Heart left ventricle (tissue), 16 donors: Measurements from ENCODE around the gene CFAP251. TPM values are rescaled to one million over a fixed set of nuclear protein-coding genes. Genes with fewer than 3 reads are reported as not detected.

Experiments
- ATAC-seq, 4 donors: fragments of 200-7000 bp; cut with Tn5 transposase; one replicate each; pipeline ENCODE4 v1.9.1; 2020 to 2022; ENCODE audit warnings: moderate library complexity in 4 of 4, mild to moderate bottlenecking in 3 of 4, moderate number of reproducible peaks in 1 of 4
- DNase-seq, 5 donors: peaks; one replicate each; pipeline ENCODE4 v3.0.0-alpha.2; 2020
- H3K27ac ChIP-seq, 12 donors: fragments of 200-600 bp; sonication (generic) in 4 of 12; one replicate each; pipeline versions ENCODE4 v1.5.0 to v1.8.0; 2016 to 2022; ENCODE audit warnings: mild to moderate bottlenecking in 2 of 12
- H3K27me3 ChIP-seq, 9 donors: fragments of 200-600 bp; sonication (generic) in 2 of 9; one replicate each; pipeline versions ENCODE4 v1.5.1 to v1.8.0; 2016 to 2022; ENCODE audit warnings: mild to moderate bottlenecking in 3 of 9
- H3K36me3 ChIP-seq, 9 donors: fragments of 200-600 bp; sonication (generic) in 2 of 9; one replicate each; pipeline versions ENCODE4 v1.5.0 to v1.8.0; 2018 to 2022; ENCODE audit warnings: mild to moderate bottlenecking in 2 of 9
- H3K4me1 ChIP-seq, 12 donors: fragments of 200-600 bp; sonication (generic) in 4 of 12; one replicate each; pipeline versions ENCODE4 v1.5.0 to v1.8.0; 2016 to 2022; ENCODE audit warnings: mild to moderate bottlenecking in 3 of 12
- H3K4me3 ChIP-seq, 12 donors: fragments of 200-600 bp; sonication (generic) in 4 of 12; one replicate each; pipeline versions ENCODE4 v1.5.0 to v1.8.0; 2017 to 2022; ENCODE audit warnings: mild to moderate bottlenecking in 9 of 12, moderate library complexity in 4 of 12
- H3K9me3 ChIP-seq, 12 donors: fragments of 200-600 bp; sonication (generic) in 4 of 12; one replicate each; pipeline versions ENCODE4 v1.5.0 to v1.8.0; 2016 to 2022; ENCODE audit warnings: mild to moderate bottlenecking in 1 of 12
- CTCF ChIP-seq, 12 donors: fragments of 200-600 bp; sonication (generic) in 4 of 12; IDR thresholded peaks; one replicate each; pipeline versions ENCODE4 v1.5.0 to v1.8.0; 2018 to 2022; ENCODE audit warnings: antibody characterized with exemption in 12 of 12, mild to moderate bottlenecking in 5 of 12
- POLR2A ChIP-seq, 2 donors: fragments of 450-650 bp; IDR thresholded peaks; one replicate each; pipeline ENCODE4 v1.6.1; 2017; ENCODE audit warnings: antibody characterized with exemption in 2 of 2, mild to moderate bottlenecking in 2 of 2, moderate library complexity in 2 of 2
- WGBS, 4 donors: extraction: QIAGEN DNeasy Blood & Tissue Kit in 2 of 4; methylation state at CpG; one replicate each; pipeline versions ENCODE4 v1.1.5 to v1.1.7; 2013 to 2018; 5-methylcytosine and 5-hydroxymethylcytosine counted together
- intact Hi-C, 10 donors: fragments of 100-400 bp; cut with DNase I; formaldehyde crosslinking; loops; one replicate each; pipeline versions ENCODE4 v1.11.1 to v1.14.2; 2022
- polyA plus RNA-seq, 2 donors: library from polyadenylated mRNA; stranded (reverse); fragments of 200-250 nt; gene quantifications; one replicate each; pipeline ENCODE4 v1.2.3, GENCODE V29; 2013
- total RNA-seq, 9 donors: library from RNA; depleted of rRNA in 2 of 9; stranded (reverse); fragments of >200 nt in 2 of 9; fragmentation: NEBNext Ultra II Directional in 3 of 9; extraction: Animal tissue kit (Norgen Biotek cat#: 25700) in 3 of 9; gene quantifications; one replicate each; pipeline versions ENCODE4 v1.1.0 to v1.2.4, GENCODE V29; 2016 to 2023
- donor health status: ischemic (EF 13 %, LVEDD 7.1; RV severe dilation, severe dysfunction).
- donor health status: healthy with polysubstance abuse.
- donor health status: DM: no; HTN: yes; CAD: no.
- donor health status: DM: no; HTN: no; CAD: no.
- donor health status: ischemic (EF 25% LVEDD 6.9; RV normal size, moderate dysfunction).
- donor health status: ischemic (EF 25% LVEDD 5.7; RV mildly dilated, moderate dysfunction).
- donor health status: healthy.
- donor health status: DM: yes; HTN: yes; CAD: no.
- donor health status: ischemic (EF 35%, LVEDD 5.7; RV mildly dilated, moderate dysfunction).
- donor health status: nonischemic (EF 11% LVEDD 7.7; RV severe dilation, severe dysfunction).
- donor health status: DM: yes; HTN: yes; CAD: no.
- donor health status: PGD.
- donor health status: ischemic (EF 29% LVEDD 5.4; RV normal size, mild dysfunction).
- donor health status: nonischemic (EF 23%, LVEDD 6.1; RV moderate dilation, normal function).

Gene CFAP251
- total and polyA plus RNA-seq, 11 donors = 0.60 to 8.0 (median 1.4) TPM

GRCh38 chr12:122051231-122051876 is 133.0 kb downstream of the CFAP251 start:
- TF ChIP-seq CTCF (IDR thresholded peaks at IDR 0.05) (peak in 1 of 12 donors; percentile 7), POLR2A (IDR thresholded peaks at IDR 0.05) (no peak)
- Histone ChIP-seq H3K4me3 (no peak overlapping the region), H3K27me3 (no peaks in the 10 kb centered on the region), H3K36me3 (peaks cover 0 to 40% (median 7%) of the 10 kb centered on the region in 9 donors), H3K9me3 (no peaks in the 10 kb centered on the region), H3K4me1 (peaks cover 4 to 29% (median 19%) of the 10 kb centered on the region in 12 donors), H3K27ac (peak overlapping the region; percentile 62 to 97 (median 84))
- intact Hi-C loops = loop anchor here in 3 of 10 donors (5.0 to 10.0 kb wide), 3 partner anchors 134 to 143 kb away; partner anchors contain the start of gene CFAP251 (in 1 of the 3)
- 4 to 22% (median 11%) methylated on average over 10 to 14 of the region's 14 CpGs for WGBS, 4 donors
- ATAC-seq (peak; percentile 77 to 85 (median 80)), DNase-seq (peak in 4 of 5 donors; percentile 68 to 73 (median 72))

GRCh38 chr12:122052285-122052684 is 133.9 kb downstream of the CFAP251 start:
- H3K4me3 ChIP-seq = no peak overlapping the region
- ATAC-seq (no peak), DNase-seq (no peak)
- peaks cover 0 to 40% (median 7%) of the 10 kb centered on the region in 9 donors for H3K36me3 ChIP-seq
- H3K27ac ChIP-seq = peak overlapping the region in 10 of 12 donors; percentile 78 to 97 (median 84)
- no peaks in the 10 kb centered on the region for H3K9me3 ChIP-seq
- H3K4me1 ChIP-seq = peaks cover 4 to 29% (median 19%) of the 10 kb centered on the region in 12 donors
- WGBS, 4 donors = 87 to 93% (median 89%) methylated on average over 2 of the region's 2 CpGs
- intact Hi-C loops = loop anchor here in 3 of 10 donors (5.0 to 10.0 kb wide), 3 partner anchors 135 to 143 kb away; partner anchors contain the start of gene CFAP251 (in 1 of the 3)
- TF ChIP-seq POLR2A (IDR thresholded peaks at IDR 0.05) = no peak
- no peak for TF ChIP-seq CTCF (IDR thresholded peaks at IDR 0.05)
- H3K27me3 ChIP-seq = no peaks in the 10 kb centered on the region

Other genes with a start within 250 kb of the CFAP251 start
- gene MORN3, start 248.9 kb upstream of the CFAP251 start, total RNA-seq = under 1 TPM in 5 of 9 donors, not detected in 4; 0.07 to 0.27 (median 0.20) TPM
- gene MORN3, start 248.9 kb upstream of the CFAP251 start, polyA plus RNA-seq = under 1 TPM; 0.08 to 0.18 TPM
- gene TMEM120B, start 205.8 kb upstream of the CFAP251 start, total RNA-seq = 10 to 100 TPM in 2 of 9 donors, 1 to 10 TPM in 7; 5.8 to 13.2 (median 7.6) TPM
- 10 to 100 TPM in 1 of 2 donors, 1 to 10 TPM in 1; 6.4 to 12.1 TPM for gene TMEM120B, start 205.8 kb upstream of the CFAP251 start, polyA plus RNA-seq
- gene RHOF, start 124.9 kb upstream of the CFAP251 start, total RNA-seq = 10 to 100 TPM; 18.8 to 45.2 (median 26.6) TPM
- 10 to 100 TPM; 18.8 to 23.8 TPM for gene RHOF, start 124.9 kb upstream of the CFAP251 start, polyA plus RNA-seq
- gene SETD1B, start 114.6 kb upstream of the CFAP251 start, total RNA-seq = 10 to 100 TPM in 5 of 9 donors, 1 to 10 TPM in 4; 6.2 to 17.0 (median 12.0) TPM
- gene SETD1B, start 114.6 kb upstream of the CFAP251 start, polyA plus RNA-seq = 1 to 10 TPM; 6.9 to 7.2 TPM
- 1 to 10 TPM in 7 of 9 donors, under 1 TPM in 2; 0.36 to 2.2 (median 1.5) TPM for gene HPD, start 59.7 kb upstream of the CFAP251 start, total RNA-seq
- 1 to 10 TPM in 1 of 2 donors, under 1 TPM in 1; 0.55 to 1.1 TPM for gene HPD, start 59.7 kb upstream of the CFAP251 start, polyA plus RNA-seq
- 10 to 100 TPM; 28.8 to 47.8 (median 37.9) TPM for gene PSMD9, start 29.8 kb upstream of the CFAP251 start, total RNA-seq
- gene PSMD9, start 29.8 kb upstream of the CFAP251 start, polyA plus RNA-seq = 100 to 1,000 TPM in 1 of 2 donors, 10 to 100 TPM in 1; 24.8 to 133 TPM
- gene BCL7A, start 103.3 kb downstream of the CFAP251 start, total RNA-seq = 10 to 100 TPM; 11.4 to 22.1 (median 14.3) TPM
- 10 to 100 TPM in 1 of 2 donors, 1 to 10 TPM in 1; 4.0 to 14.4 TPM for gene BCL7A, start 103.3 kb downstream of the CFAP251 start, polyA plus RNA-seq
- 10 to 100 TPM; 14.3 to 39.6 (median 22.7) TPM for gene MLXIP, start 160.2 kb downstream of the CFAP251 start, total RNA-seq
- gene MLXIP, start 160.2 kb downstream of the CFAP251 start, polyA plus RNA-seq = 10 to 100 TPM; 19.8 to 31.7 TPM